Adrenal gland (tissue), 12 donors: Measurements from ENCODE around the gene IL33. TPM values are rescaled to one million over a fixed set of nuclear protein-coding genes. Genes with fewer than 3 reads are reported as not detected.

Experiments used
- DNase-seq, 7 donors: peaks; one replicate each; pipeline ENCODE4 v3.0.0-alpha.2; 2019 to 2020
- H3K27ac ChIP-seq, 5 donors: fragments of 200-600 bp; sonication (generic) in 4 of 5; 1 replicate in 3 of 5; 2 replicates in 2 of 5; pipeline versions ENCODE4 v1.5.1 to v1.8.0; 2016 to 2020; ENCODE audit warnings: mild to moderate bottlenecking in 1 of 5
- H3K27me3 ChIP-seq: fragments of 200-600 bp; 2 replicates; pipeline ENCODE4 v1.8.0; 2021
- H3K36me3 ChIP-seq, 2 donors: fragments of 200-600 bp; replicated peaks in 1 of 2; 1 replicate in 1 of 2; 2 replicates in 1 of 2; pipeline versions ENCODE4 v1.5.1 to v1.8.0; 2018 to 2022
- H3K4me1 ChIP-seq, 2 donors: fragments of 200-600 bp; replicated peaks in 1 of 2; 1 replicate in 1 of 2; 2 replicates in 1 of 2; pipeline versions ENCODE4 v1.5.1 to v1.8.0; 2018 to 2021
- H3K4me3 ChIP-seq, 4 donors: fragments of 200-600 bp; sonication (generic) in 3 of 4; one replicate each; pipeline ENCODE4 v1.5.1; 2016 to 2018
- H3K9me3 ChIP-seq, 3 donors: fragments of 200-600 bp; sonication (generic) in 1 of 3; replicated peaks in 1 of 3; 1 replicate in 2 of 3; 2 replicates in 1 of 3; pipeline versions ENCODE4 v1.5.1 to v1.8.0; 2016 to 2021
- POLR2A ChIP-seq, 2 donors: fragments of 450-650 bp; IDR thresholded peaks; one replicate each; pipeline ENCODE4 v1.6.1; 2017; ENCODE audit warnings: antibody characterized with exemption in 2 of 2, mild to moderate bottlenecking in 2 of 2, moderate library complexity in 1 of 2
- WGBS, 4 donors: extraction: QIAGEN DNeasy Blood & Tissue Kit in 2 of 4; methylation state at CpG; one replicate each; pipeline versions ENCODE4 v1.1.5 to v1.1.7; 2013 to 2017; 5-methylcytosine and 5-hydroxymethylcytosine counted together
- intact Hi-C, 2 donors: fragments of 100-400 bp; cut with DNase I; formaldehyde crosslinking; loops; one replicate each; pipeline versions ENCODE4 v1.14.1 to v1.15.0; 2022 to 2023
- polyA plus RNA-seq, 3 donors: library from polyadenylated mRNA; stranded (reverse); fragments of 200-250 nt in 2 of 3; fragments of 350-450 nt in 1 of 3; fragmentation: Illumina TruSeq in 1 of 3; extraction: RNeasy Lipid Tissue Mini Kit (QIAGEN cat#74804) in 1 of 3; gene quantifications; one replicate each; pipeline ENCODE4 v1.2.3, GENCODE V29; 2013 to 2014
- total RNA-seq, 9 donors: library from RNA; depleted of rRNA in 4 of 9; stranded (reverse); fragments of >200 nt in 4 of 9; fragments of 120-200 nt in 1 of 9; fragmentation: NEBNext Ultra II Directional in 1 of 9; extraction: Animal tissue kit (Norgen Biotek cat#: 25700) in 1 of 9; gene quantifications; one replicate each; pipeline versions ENCODE4 v1.1.0 to v1.2.4, GENCODE V29; 2013 to 2023
- TF ChIP-seq, protein P1 (sequence below), 6 experiments: fragments of 450-650 bp in 4 of 6; fragments of 200-600 bp in 2 of 6; sonication (generic) in 1 of 6; IDR thresholded peaks; 1 replicate in 5 of 6; 2 replicates in 1 of 6; pipeline versions ENCODE4 v1.5.1 to v1.8.0; 2016 to 2021; ENCODE audit warnings: antibody characterized with exemption in 6 of 6, mild to moderate bottlenecking in 2 of 6, moderate library complexity in 1 of 6
- donor health status: healthy with polysubstance abuse.
- donor health status: Bipolar disorder and iron deficiency.
- donor health status: DM: yes; HTN: yes; CAD: no.
- donor health status: DM: no; HTN: no; CAD: no.
- donor health status: DM: no; HTN: no; CAD: no.
- donor health status: DM: yes; HTN: yes; CAD: no.

IL33 gene
- total and polyA plus RNA-seq, 12 donors = 8.2 to 54.3 (median 22.2) TPM

DNA sequence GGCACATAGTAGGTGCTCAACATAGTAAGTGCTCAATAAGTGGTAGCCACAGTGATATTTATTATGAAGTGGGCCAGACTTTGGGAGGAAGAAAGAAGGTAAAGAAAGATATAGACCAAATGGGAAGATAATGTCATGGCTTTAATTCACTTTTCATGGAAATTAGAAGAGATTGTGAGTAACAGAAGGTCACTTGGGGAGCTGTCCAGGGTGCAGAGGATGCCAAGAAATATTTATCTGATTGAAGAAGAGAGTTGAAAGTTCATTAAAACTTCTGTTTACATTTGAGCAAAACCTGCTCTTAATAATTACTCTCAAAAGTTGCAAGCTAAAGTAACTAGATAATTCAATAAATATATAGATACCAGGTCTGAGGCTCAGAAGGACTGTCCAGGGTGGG is 28.3 kb upstream of the IL33 start:
- TF ChIP-seq, protein P1, sequence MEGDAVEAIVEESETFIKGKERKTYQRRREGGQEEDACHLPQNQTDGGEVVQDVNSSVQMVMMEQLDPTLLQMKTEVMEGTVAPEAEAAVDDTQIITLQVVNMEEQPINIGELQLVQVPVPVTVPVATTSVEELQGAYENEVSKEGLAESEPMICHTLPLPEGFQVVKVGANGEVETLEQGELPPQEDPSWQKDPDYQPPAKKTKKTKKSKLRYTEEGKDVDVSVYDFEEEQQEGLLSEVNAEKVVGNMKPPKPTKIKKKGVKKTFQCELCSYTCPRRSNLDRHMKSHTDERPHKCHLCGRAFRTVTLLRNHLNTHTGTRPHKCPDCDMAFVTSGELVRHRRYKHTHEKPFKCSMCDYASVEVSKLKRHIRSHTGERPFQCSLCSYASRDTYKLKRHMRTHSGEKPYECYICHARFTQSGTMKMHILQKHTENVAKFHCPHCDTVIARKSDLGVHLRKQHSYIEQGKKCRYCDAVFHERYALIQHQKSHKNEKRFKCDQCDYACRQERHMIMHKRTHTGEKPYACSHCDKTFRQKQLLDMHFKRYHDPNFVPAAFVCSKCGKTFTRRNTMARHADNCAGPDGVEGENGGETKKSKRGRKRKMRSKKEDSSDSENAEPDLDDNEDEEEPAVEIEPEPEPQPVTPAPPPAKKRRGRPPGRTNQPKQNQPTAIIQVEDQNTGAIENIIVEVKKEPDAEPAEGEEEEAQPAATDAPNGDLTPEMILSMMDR (IDR thresholded peaks at IDR 0.05) = no peak
- intact Hi-C loops = no loop called here
- DNase-seq = no peak
- Histone ChIP-seq H3K27me3 (no peaks in the 10 kb centered on the region), H3K4me1 (no peaks in the 10 kb centered on the region), H3K9me3 (no peaks in the 10 kb centered on the region), H3K36me3 (no peaks in the 10 kb centered on the region), H3K27ac (no peak overlapping the region), H3K4me3 (no peak overlapping the region)

- no peak for TF ChIP-seq POLR2A (IDR thresholded peaks at IDR 0.05)
- TF ChIP-seq, protein P1 (IDR thresholded peaks at IDR 0.05) = no peak
- no peak for DNase-seq
- Histone ChIP-seq H3K4me1 (no peaks in the 10 kb centered on the region), H3K27ac (no peak overlapping the region), H3K9me3 (no peaks in the 10 kb centered on the region), H3K36me3 (no peaks in the 10 kb centered on the region), H3K27me3 (no peaks in the 10 kb centered on the region), H3K4me3 (no peak overlapping the region)
- 23 to 50% (median 31%) methylated on average over 1 of the region's 1 CpG for WGBS, 4 donors
- intact Hi-C loops = no loop called here
Observed at GRCh38 chr9:6188466-6188865, 27.1 kb upstream of the IL33 start.

- TF ChIP-seq POLR2A (IDR thresholded peaks at IDR 0.05) = no peak
- TF ChIP-seq, protein P1 (IDR thresholded peaks at IDR 0.05) = no peak
- Histone ChIP-seq H3K4me3 (no peak overlapping the region), H3K9me3 (no peaks in the 10 kb centered on the region), H3K27ac (no peak overlapping the region), H3K4me1 (no peaks in the 10 kb centered on the region), H3K27me3 (no peaks in the 10 kb centered on the region), H3K36me3 (no peaks in the 10 kb centered on the region)
- intact Hi-C loops = no loop called here
- WGBS, 4 donors = 74 to 88% (median 79%) methylated on average over 3 of the region's 3 CpGs
- DNase-seq = no peak
Observed at GRCh38 chr9:6188906-6189305, 26.7 kb upstream of the IL33 start.

DNA sequence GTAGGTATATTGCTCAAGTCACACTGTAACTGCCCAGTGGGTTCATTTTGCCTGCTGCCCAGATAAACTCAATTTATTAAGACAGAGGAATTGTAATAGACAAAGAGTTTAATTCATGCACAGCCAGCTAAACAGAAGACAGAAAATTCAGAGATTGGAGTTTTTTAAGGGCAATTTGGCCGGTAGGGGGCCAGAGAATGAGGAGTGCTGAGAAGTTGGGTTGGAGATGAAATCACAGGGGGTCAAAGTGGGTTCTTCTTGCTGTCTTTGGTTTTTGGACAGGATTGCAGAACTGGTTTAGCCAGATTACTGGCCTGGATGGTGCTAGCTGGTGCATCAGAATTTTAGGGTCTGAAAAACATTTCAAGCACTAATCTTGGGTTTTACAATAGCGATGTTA is 20.7 kb upstream of the IL33 start:
- Histone ChIP-seq H3K4me3 (no peak overlapping the region), H3K27ac (no peak overlapping the region), H3K9me3 (no peaks in the 10 kb centered on the region), H3K36me3 (no peaks in the 10 kb centered on the region), H3K4me1 (no peaks in the 10 kb centered on the region), H3K27me3 (no peaks in the 10 kb centered on the region)
- intact Hi-C loops = loop anchor here in 1 of 2 donors (10.0 kb wide), 1 partner anchor 110 kb away; no protein-coding TSS in a partner anchor
- WGBS, 4 donors = 69 to 75% (median 74%) methylated on average over 2 of the region's 2 CpGs
- no peak for DNase-seq
- no peak for TF ChIP-seq POLR2A (IDR thresholded peaks at IDR 0.05)
- TF ChIP-seq, protein P1 (IDR thresholded peaks at IDR 0.05) = no peak
